Epidermal melanocyte (primary cell): Measurements from ENCODE around the gene GOSR2.
"Not testable (repeated sequence)": the region's sequence is repeated elsewhere in the genome, so short reads cannot be mapped to it uniquely, and the experiment has no call there.

Source experiments
- DNase-seq: peaks from one replicate; pipeline ENCODE4 v3.0.0; 2011; ENCODE audit warnings: low spot score; ENCODE audit not compliant: insufficient read length

Gene GOSR2

DNA sequence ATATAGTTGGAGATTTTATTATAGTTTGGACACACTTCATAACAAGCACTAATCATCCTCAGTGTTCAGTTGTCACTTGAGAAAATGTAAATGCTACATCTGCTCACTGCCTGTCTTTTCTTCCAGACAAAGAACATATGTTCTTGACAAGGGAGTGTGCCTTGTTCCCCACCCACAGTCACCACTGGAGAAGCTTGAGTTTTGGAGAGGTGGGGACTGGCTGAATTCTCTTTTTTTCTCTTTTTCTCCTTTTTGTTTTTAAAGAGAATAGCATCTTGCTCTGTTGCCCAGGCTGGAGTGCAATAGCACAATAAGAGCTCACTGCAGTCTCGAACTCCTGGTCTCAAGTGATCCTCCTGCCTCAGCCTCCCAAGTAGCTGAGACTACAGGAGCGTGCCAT is 40.6 kb downstream of the GOSR2 start:
- no peak for DNase-seq

- DNase-seq = no peak
Observed at GRCh38 chr17:46964315-46965265, 41.6 kb downstream of the GOSR2 start.

DNA sequence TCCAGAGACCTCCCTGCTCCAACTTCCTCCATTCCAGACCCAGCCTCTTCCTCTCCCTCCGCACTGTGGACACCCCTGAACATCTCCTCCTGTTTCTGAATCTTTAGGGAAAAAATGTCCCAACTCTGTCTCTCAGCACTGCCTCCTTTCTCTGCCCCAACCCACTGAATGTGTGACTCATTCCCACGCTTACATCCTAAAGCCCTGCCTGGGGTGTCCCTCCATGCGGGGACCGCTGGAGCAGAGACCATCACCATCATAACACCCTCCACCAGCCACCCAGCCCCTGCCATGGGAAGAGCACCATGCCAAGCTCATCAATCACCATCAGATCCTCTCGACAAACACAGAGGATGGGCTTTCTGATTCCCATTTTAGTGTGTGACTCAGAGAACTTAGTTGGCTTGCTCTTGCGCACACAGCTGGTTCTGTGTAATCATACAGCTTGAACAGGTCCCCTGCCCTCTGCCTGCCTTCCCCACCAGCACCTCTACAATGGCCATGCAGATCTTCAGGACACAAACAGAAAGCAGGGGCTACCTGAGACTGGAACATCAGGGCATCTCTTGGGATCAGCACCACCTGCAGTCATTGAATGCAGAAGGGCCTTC is 45.4 kb downstream of the GOSR2 start:
- no peak for DNase-seq

- no peak for DNase-seq
Observed at GRCh38 chr17:46968896-46969295, 45.9 kb downstream of the GOSR2 start.

GRCh38 chr17:46971647-46972300 is 48.8 kb downstream of the GOSR2 start:
- no peak for DNase-seq

- no peak for DNase-seq
Observed at GRCh38 chr17:46972346-46972745, 49.4 kb downstream of the GOSR2 start.

- DNase-seq = no peak
Observed at GRCh38 chr17:46974086-46974485, 51.1 kb downstream of the GOSR2 start.

- no peak for DNase-seq
Observed at GRCh38 chr17:46975287-46975686, 52.3 kb downstream of the GOSR2 start.

DNA sequence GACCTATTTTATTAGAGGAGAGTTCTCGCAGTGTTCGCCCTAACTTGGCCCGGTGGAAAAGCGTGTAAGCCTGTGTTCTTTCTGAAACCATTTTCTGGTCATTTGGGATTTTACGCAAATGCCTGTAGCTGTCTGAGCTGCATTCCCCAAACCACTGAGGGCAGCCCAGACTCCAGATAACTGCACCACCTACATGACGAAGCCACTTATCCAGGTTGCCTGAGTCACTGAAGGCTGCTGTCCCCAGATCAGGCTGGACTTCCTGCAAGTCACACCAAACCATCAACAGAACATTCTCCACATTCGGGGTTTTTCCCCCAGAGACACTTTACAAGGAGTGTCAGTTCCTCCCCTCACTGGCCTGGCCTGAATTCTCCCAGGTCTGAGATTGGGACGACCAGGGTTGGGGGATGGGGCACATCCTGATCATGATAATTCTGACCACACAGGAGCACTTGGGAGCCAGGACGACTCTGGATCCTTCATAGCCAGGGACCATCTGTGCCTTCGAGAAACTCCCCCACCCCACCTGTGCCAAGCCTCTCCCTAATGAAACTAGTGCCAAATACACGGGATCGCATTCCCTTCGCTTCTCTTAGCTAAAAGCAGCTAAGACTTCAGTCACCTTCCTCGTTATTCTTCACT is 53.8 kb downstream of the GOSR2 start:
- no peak for DNase-seq

DNA sequence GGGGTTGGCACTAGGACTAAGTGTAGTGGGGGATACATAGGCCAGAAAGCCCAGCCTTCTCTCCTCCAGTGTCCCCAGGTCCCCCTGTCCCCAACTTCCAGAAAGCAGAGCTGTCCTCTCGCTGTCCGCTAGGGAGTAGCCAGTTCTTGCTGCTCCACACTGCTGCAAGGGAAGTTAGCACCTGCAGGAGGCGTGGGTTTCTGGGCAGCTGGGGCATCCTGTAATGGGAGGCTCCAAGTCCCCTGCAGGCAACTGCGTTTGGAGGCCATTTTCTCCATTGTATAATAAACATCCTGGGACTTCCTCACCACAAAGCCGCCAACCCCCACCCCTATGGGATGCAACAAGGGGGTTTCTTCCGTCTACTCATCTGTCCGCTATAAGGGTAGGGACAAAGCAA is 54.4 kb downstream of the GOSR2 start:
- no peak for DNase-seq

DNA sequence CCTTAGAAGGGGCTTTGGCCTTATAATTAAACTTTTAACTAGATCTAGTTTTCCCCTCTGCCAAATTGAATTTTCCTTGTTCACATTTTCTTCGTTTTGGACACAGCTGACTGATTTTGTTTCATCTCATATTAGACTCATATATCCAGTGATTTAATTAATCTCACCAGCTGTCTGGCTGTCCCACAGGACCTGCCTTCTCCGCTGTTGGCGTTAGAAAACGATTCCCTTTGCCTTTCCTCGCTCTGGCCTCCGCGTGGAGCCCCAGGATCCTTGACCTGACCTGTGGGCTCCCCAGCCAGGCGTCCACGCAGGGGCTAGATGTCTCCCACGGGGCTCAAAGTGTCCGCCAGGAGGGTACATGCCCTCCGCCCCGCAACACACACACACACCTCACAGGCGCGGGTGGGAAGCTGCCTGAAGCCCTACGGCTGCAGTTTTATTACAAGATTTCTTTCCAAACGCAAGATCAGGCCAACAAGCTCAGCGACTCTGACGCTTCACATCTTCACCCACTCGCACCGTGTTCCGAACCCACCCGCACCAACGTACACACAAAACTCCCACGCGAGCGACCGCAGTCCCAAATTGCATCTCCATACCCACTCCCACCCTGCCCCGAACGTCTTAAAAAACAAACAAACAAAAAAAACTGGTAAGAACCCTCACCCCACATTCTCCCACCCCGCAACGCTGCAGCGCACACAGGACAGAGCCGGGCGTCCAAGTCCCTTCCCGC is 55.0 kb downstream of the GOSR2 start:
- DNase-seq = no peak

GRCh38 chr17:46978489-46979146 is 55.7 kb downstream of the GOSR2 start:
- no peak for DNase-seq

DNA sequence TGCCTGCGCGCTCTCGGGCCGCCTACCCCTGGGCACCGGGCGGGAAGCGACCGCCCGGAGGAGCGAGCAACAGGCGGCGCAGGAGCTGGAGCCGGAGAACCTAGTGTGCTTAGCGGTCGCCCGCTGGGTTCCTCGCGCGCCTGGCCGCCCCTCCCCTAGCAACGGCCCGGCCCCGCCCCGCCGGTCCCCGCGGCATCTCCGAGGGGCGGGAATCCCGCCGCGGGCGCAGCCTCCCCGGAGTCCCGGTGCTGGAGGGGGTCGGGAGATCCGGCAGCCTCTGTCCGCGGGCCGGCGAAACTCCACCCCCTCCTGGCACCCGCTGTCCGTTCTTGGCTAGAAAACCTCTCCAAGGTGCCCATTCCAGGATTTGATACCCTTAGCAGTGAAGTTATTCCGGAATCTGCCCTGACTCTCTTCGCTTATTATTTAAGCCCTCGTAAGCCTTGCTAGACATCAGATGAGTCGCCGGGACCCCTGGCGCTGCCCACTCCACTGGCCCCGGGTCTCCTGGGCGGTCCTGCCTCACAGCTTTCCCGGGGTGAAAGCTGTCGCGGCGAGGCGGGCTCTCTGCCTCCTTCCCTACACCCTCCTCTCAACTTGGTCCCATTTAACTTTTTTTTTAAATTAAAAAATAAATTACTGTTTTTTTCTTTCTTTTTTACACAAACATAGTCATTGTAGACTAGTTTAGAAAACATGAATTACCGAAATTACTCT is 56.3 kb downstream of the GOSR2 start, which contains the start of gene RPRML:
Gene RPRML, minus strand, starts transcription at position 107 of the 717 bp plus-strand sequence. CDS start 246 bp downstream, outside the sequence.
- DNase-seq = no peak

DNA sequence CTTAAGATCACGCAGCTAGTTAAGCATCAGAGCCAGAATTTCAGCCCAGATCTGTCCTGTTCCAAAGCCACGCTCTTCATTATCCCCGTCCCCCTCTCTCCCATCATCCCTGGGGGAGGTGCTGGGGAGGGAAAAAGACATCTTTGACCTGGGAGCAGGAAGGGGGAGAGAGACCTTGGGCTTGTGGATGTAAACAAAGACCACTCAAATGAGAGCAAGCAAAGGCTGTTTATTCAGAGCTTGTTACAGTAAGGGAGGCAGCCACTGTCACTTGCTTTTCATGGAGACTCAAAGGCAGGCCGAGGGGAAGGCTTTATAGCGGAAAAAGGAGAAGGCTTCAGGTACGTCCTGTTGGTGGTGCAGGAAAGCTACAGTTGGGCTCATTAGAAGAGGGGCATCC is 59.6 kb downstream of the GOSR2 start:
- no peak for DNase-seq

DNA sequence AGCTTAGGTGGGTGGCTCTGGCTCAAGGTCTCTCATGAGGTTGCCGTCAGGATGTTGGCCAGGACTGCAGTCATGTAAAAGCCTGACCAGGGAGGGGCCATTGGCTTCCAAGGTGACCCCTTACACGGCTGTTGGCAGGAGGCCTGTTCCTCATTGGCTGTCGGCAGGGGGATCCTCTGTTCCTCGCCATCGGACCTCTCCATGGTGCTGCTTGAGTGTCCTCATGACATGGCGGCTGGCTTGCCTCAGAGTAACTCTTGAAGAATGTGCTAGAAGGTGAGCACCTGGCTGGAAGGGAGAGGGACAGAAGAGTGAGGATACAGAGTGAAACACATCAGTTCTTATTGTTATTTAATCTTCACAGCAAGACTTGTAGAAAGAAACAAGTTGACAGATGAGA is 60.8 kb downstream of the GOSR2 start:
- DNase-seq = no peak

- DNase-seq = no peak
Observed at GRCh38 chr17:46984341-46984740, 61.4 kb downstream of the GOSR2 start.

- DNase-seq = no peak
Observed at GRCh38 chr17:46984892-46985291, 61.9 kb downstream of the GOSR2 start.

GRCh38 chr17:46986366-46986765 is 63.4 kb downstream of the GOSR2 start:
- DNase-seq = no peak

DNA sequence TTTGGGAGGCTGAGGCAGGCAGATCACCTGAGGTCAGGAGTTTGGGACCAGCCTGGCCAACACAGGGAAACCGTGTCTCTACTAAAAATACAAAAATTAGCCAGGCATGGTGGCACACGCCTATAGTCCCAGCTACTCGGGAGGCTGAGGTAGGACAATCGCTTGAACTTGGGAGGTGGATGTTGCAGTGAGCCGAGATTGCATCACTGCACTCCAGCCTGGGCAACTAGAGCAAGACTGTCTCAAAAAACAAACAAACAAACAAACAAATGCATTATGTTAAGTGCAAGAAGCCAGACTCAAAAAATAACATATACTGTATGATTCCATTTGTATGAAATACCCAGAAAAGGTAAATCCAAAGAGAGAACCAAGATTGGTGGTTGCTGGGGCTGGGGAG is 65.0 kb downstream of the GOSR2 start:
- not testable (repeated sequence) for DNase-seq
